Endodermal cell (in vitro differentiated cells): ENCODE data around the gene GLIS1. TPM values are rescaled to one million over a fixed set of nuclear protein-coding genes. Genes with fewer than 3 reads are reported as not detected.
A peak's percentile ranks its signal among the peaks of the same experiment; 100 is the strongest.

Experiments used
- DNase-seq: peaks from one replicate; pipeline ENCODE4 v3.0.0-alpha.2; 2017
- H3K27ac ChIP-seq: 2 replicates; pipeline ENCODE4 v1.5.1; 2013; ENCODE audit warnings: mild to moderate bottlenecking, low read depth, low read length, moderate library complexity
- H3K27me3 ChIP-seq: 2 replicates; pipeline ENCODE4 v1.6.1; 2013; ENCODE audit warnings: mild to moderate bottlenecking, low read length, moderate library complexity; ENCODE audit not compliant: insufficient read depth, control insufficient read depth, poor library complexity, severe bottlenecking
- H3K36me3 ChIP-seq: 2 replicates; pipeline ENCODE4 v1.7.0; 2013; ENCODE audit warnings: mild to moderate bottlenecking, low read length, moderate library complexity; ENCODE audit not compliant: control insufficient read depth, insufficient read depth
- H3K4me1 ChIP-seq: one replicate; pipeline ENCODE4 v1.7.0; 2013; ENCODE audit warnings: low read length; ENCODE audit not compliant: control insufficient read depth, insufficient read depth
- H3K4me3 ChIP-seq: 2 replicates; pipeline ENCODE4 v1.5.1; 2013; ENCODE audit warnings: mild to moderate bottlenecking, low read length, moderate library complexity
- H3K9ac ChIP-seq: 2 replicates; pipeline ENCODE4 v1.6.1; 2013; ENCODE audit warnings: mild to moderate bottlenecking, low read length, moderate library complexity; ENCODE audit not compliant: poor library complexity, severe bottlenecking; ENCODE audit errors: extremely low read depth
- H3K9me3 ChIP-seq: 2 replicates; pipeline ENCODE4 v1.6.1; 2013; ENCODE audit warnings: mild to moderate bottlenecking, low read length, moderate library complexity; ENCODE audit not compliant: control insufficient read depth
- H3K27ac Mint-ChIP-seq: 2 replicates; pipeline ENCODE4 v1.8.0; 2020; ENCODE audit warnings: mixed read lengths
- H3K27me3 Mint-ChIP-seq: 2 replicates; pipeline ENCODE4 v1.8.0; 2021; ENCODE audit warnings: mild to moderate bottlenecking, mixed read lengths; ENCODE audit not compliant: insufficient read depth
- H3K36me3 Mint-ChIP-seq: 2 replicates; pipeline ENCODE4 v1.8.0; 2020; ENCODE audit warnings: low read depth, mixed read lengths
- H3K4me1 Mint-ChIP-seq: 2 replicates; pipeline ENCODE4 v1.8.0; 2020; ENCODE audit warnings: mixed read lengths
- H3K4me3 Mint-ChIP-seq: 2 replicates; pipeline ENCODE4 v1.8.0; 2020; ENCODE audit warnings: mild to moderate bottlenecking, moderate library complexity, mixed read lengths
- H3K9me3 Mint-ChIP-seq: 2 replicates; pipeline ENCODE4 v1.8.0; 2020; ENCODE audit warnings: mild to moderate bottlenecking, mixed read lengths
- CTCF ChIP-seq: fragments of 200-600 bp; sonication (generic); conservative IDR thresholded peaks from 2 replicates; pipeline ENCODE4 v1.5.0; 2021; ENCODE audit warnings: antibody characterized with exemption, mild to moderate bottlenecking
- WGBS, 2 experiments: methylation state at CpG; one replicate each; pipeline versions ENCODE4 v1.1.5 to v1.1.7; 2013; ENCODE audit warnings: missing lambda C conversion rate in 2 of 2, mixed read lengths in 1 of 2; ENCODE audit not compliant: insufficient coverage in 1 of 2, insufficient read length in 1 of 2; 5-methylcytosine and 5-hydroxymethylcytosine counted together
- total RNA-seq, 2 donors: library from RNA; stranded (reverse); fragmentation: NEBNext Ultra II Directional in 1 of 2; extraction: Animal tissue kit (Norgen Biotek cat#: 25700) in 1 of 2; gene quantifications; 2 replicates in 1 of 2; 3 replicates in 1 of 2; pipeline ENCODE4 v1.2.1, GENCODE V29; 2021

The GLIS1 gene
- total RNA-seq, 2 donors from 2014 or later, result 2.1 to 3.9 TPM

- H3K36me3 ChIP-seq, result no peaks in the 10 kb centered on the region
- TF ChIP-seq CTCF, result no peak
- no peaks in the 10 kb centered on the region for H3K36me3 Mint-ChIP-seq
- WGBS, 2 experiments, result 93 to 98% methylated on average over 7 to 8 of the region's 8 CpGs
- H3K27me3 ChIP-seq, result no peaks in the 10 kb centered on the region
- H3K4me1 ChIP-seq, result peaks cover 8% of the 10 kb centered on the region
- H3K27ac Mint-ChIP-seq, result no peak overlapping the region
- peaks cover 5% of the 10 kb centered on the region for H3K9me3 ChIP-seq
- DNase-seq, result peak; percentile 40
- no peak overlapping the region for H3K4me3 Mint-ChIP-seq
- H3K4me1 Mint-ChIP-seq, result peaks cover 10% of the 10 kb centered on the region
- H3K27me3 Mint-ChIP-seq, result no peaks in the 10 kb centered on the region
- no peak overlapping the region for H3K4me3 ChIP-seq
- H3K9ac ChIP-seq, result no peak overlapping the region
- H3K9me3 Mint-ChIP-seq, result peaks cover 3% of the 10 kb centered on the region
- H3K27ac ChIP-seq, result no peak overlapping the region
These were observed 165.4 kb downstream of the GLIS1 start for GRCh38 chr1:53573522-53573921.

GRCh38 chr1:53572815-53573173 is 166.2 kb downstream of the GLIS1 start:
- H3K9ac ChIP-seq, result no peak overlapping the region
- H3K36me3 ChIP-seq, result no peaks in the 10 kb centered on the region
- WGBS, 2 experiments, result 91 to 94% methylated on average over 3 of the region's 3 CpGs
- H3K4me3 ChIP-seq, result no peak overlapping the region
- TF ChIP-seq CTCF, result no peak
- H3K27me3 ChIP-seq, result no peaks in the 10 kb centered on the region
- H3K9me3 Mint-ChIP-seq, result peaks cover 9% of the 10 kb centered on the region
- no peak overlapping the region for H3K27ac Mint-ChIP-seq
- H3K4me1 Mint-ChIP-seq, result peaks cover 10% of the 10 kb centered on the region
- no peak overlapping the region for H3K27ac ChIP-seq
- H3K27me3 Mint-ChIP-seq, result no peaks in the 10 kb centered on the region
- no peaks in the 10 kb centered on the region for H3K36me3 Mint-ChIP-seq
- H3K4me3 Mint-ChIP-seq, result no peak overlapping the region
- H3K4me1 ChIP-seq, result peaks cover 8% of the 10 kb centered on the region
- H3K9me3 ChIP-seq, result peaks cover 8% of the 10 kb centered on the region
- no peak for DNase-seq

- no peaks in the 10 kb centered on the region for H3K36me3 ChIP-seq
- H3K36me3 Mint-ChIP-seq, result peaks cover under 1% of the 10 kb centered on the region
- no peak overlapping the region for H3K9ac ChIP-seq
- H3K4me3 Mint-ChIP-seq, result no peak overlapping the region
- peak; percentile 70 for DNase-seq
- no peak overlapping the region for H3K4me3 ChIP-seq
- H3K9me3 Mint-ChIP-seq, result peaks cover 15% of the 10 kb centered on the region
- no peaks in the 10 kb centered on the region for H3K27me3 ChIP-seq
- peaks cover 8% of the 10 kb centered on the region for H3K9me3 ChIP-seq
- no peaks in the 10 kb centered on the region for H3K27me3 Mint-ChIP-seq
- H3K27ac ChIP-seq, result no peak overlapping the region
- WGBS, 2 experiments, result 68 to 79% methylated on average over 4 of the region's 4 CpGs
- peaks cover 10% of the 10 kb centered on the region for H3K4me1 Mint-ChIP-seq
- peaks cover 8% of the 10 kb centered on the region for H3K4me1 ChIP-seq
- no peak for TF ChIP-seq CTCF
- H3K27ac Mint-ChIP-seq, result no peak overlapping the region
These were observed 166.7 kb downstream of the GLIS1 start for GRCh38 chr1:53572065-53572814.
